Measurements from ENCODE around the gene TXN2. TPM values are rescaled to one million over a fixed set of nuclear protein-coding genes. Genes with fewer than 3 reads are reported as not detected.

TXN2 gene
- total RNA-seq, 1 donor, result 17.4 TPM

GRCh38 chr22:36512991-36513390 is 31.6 kb upstream of the TXN2 start:
- TF ChIP-seq CTCF (IDR thresholded peaks at IDR 0.05; ENCODE audit: extremely low read depth, low read depth, low read length), result no peak
- Histone ChIP-seq H3K36me3 (ENCODE audit: insufficient read depth, low read length) (peaks cover 77% of the 10 kb centered on the region), H3K9me3 (ENCODE audit: low read depth, low read length) (no peaks in the 10 kb centered on the region), H3K27me3 (ENCODE audit: insufficient read depth, low read length) (no peaks in the 10 kb centered on the region), H3K27ac (ENCODE audit: low read depth, low read length) (no peak overlapping the region), H3K79me2 (ENCODE audit: insufficient read depth, low read length) (peaks cover 4% of the 10 kb centered on the region), H3K4me1 (ENCODE audit: insufficient read depth, low read length) (no peaks in the 10 kb centered on the region), H2AFZ (ENCODE audit: low read length) (no peak overlapping the region), H3K4me3 (ENCODE audit: insufficient read depth, low read length) (no peak overlapping the region), H4K20me1 (ENCODE audit: insufficient read depth, low read length) (peaks cover 15% of the 10 kb centered on the region), H3K4me2 (ENCODE audit: insufficient read depth, low read length) (no peak overlapping the region)
- no peak for DNase-seq (ENCODE audit: insufficient read length, low spot score, missing footprints)

GRCh38 chr22:36512333-36512732 is 30.9 kb upstream of the TXN2 start:
- Histone ChIP-seq H3K27me3 (ENCODE audit: insufficient read depth, low read length) (no peaks in the 10 kb centered on the region), H2AFZ (ENCODE audit: low read length) (no peak overlapping the region), H3K9me3 (ENCODE audit: low read depth, low read length) (no peaks in the 10 kb centered on the region), H3K4me2 (ENCODE audit: insufficient read depth, low read length) (no peak overlapping the region), H3K4me3 (ENCODE audit: insufficient read depth, low read length) (no peak overlapping the region), H3K79me2 (ENCODE audit: insufficient read depth, low read length) (peaks cover 4% of the 10 kb centered on the region), H4K20me1 (ENCODE audit: insufficient read depth, low read length) (peaks cover 15% of the 10 kb centered on the region), H3K4me1 (ENCODE audit: insufficient read depth, low read length) (peaks cover 3% of the 10 kb centered on the region), H3K36me3 (ENCODE audit: insufficient read depth, low read length) (peaks cover 70% of the 10 kb centered on the region), H3K27ac (ENCODE audit: low read depth, low read length) (no peak overlapping the region)
- no peak for TF ChIP-seq CTCF (IDR thresholded peaks at IDR 0.05; ENCODE audit: extremely low read depth, low read depth, low read length)
- no peak for DNase-seq (ENCODE audit: insufficient read length, low spot score, missing footprints)

- no peak overlapping the region for H2AFZ ChIP-seq (ENCODE audit: low read length)
- H3K9me3 ChIP-seq (ENCODE audit: low read depth, low read length), result no peaks in the 10 kb centered on the region
- no peak overlapping the region for H3K4me3 ChIP-seq (ENCODE audit: insufficient read depth, low read length)
- H3K79me2 ChIP-seq (ENCODE audit: insufficient read depth, low read length), result no peaks in the 10 kb centered on the region
- no peak overlapping the region for H3K4me2 ChIP-seq (ENCODE audit: insufficient read depth, low read length)
- TF ChIP-seq CTCF (IDR thresholded peaks at IDR 0.05; ENCODE audit: extremely low read depth, low read depth, low read length), result peak; percentile 71
- no peaks in the 10 kb centered on the region for H3K27me3 ChIP-seq (ENCODE audit: insufficient read depth, low read length)
- DNase-seq (ENCODE audit: insufficient read length, low spot score, missing footprints), result peak; percentile 90
- peaks cover 15% of the 10 kb centered on the region for H4K20me1 ChIP-seq (ENCODE audit: insufficient read depth, low read length)
- H3K4me1 ChIP-seq (ENCODE audit: insufficient read depth, low read length), result peaks cover 6% of the 10 kb centered on the region
- no peak overlapping the region for H3K27ac ChIP-seq (ENCODE audit: low read depth, low read length)
- peaks cover 59% of the 10 kb centered on the region for H3K36me3 ChIP-seq (ENCODE audit: insufficient read depth, low read length)
Observed at GRCh38 chr22:36510966-36511881, 29.8 kb upstream of the TXN2 start.

- no peak overlapping the region for H3K4me3 ChIP-seq (ENCODE audit: insufficient read depth, low read length)
- no peak for TF ChIP-seq CTCF (IDR thresholded peaks at IDR 0.05; ENCODE audit: extremely low read depth, low read depth, low read length)
- no peak overlapping the region for H3K27ac ChIP-seq (ENCODE audit: low read depth, low read length)
- H3K4me1 ChIP-seq (ENCODE audit: insufficient read depth, low read length), result peaks cover 6% of the 10 kb centered on the region
- H3K36me3 ChIP-seq (ENCODE audit: insufficient read depth, low read length), result peaks cover 52% of the 10 kb centered on the region
- H4K20me1 ChIP-seq (ENCODE audit: insufficient read depth, low read length), result peaks cover 15% of the 10 kb centered on the region
- no peak overlapping the region for H3K4me2 ChIP-seq (ENCODE audit: insufficient read depth, low read length)
- no peak overlapping the region for H2AFZ ChIP-seq (ENCODE audit: low read length)
- H3K79me2 ChIP-seq (ENCODE audit: insufficient read depth, low read length), result peaks cover 3% of the 10 kb centered on the region
- H3K27me3 ChIP-seq (ENCODE audit: insufficient read depth, low read length), result no peaks in the 10 kb centered on the region
- no peaks in the 10 kb centered on the region for H3K9me3 ChIP-seq (ENCODE audit: low read depth, low read length)
- DNase-seq (ENCODE audit: insufficient read length, low spot score, missing footprints), result no peak
Observed at GRCh38 chr22:36510384-36510783, 28.9 kb upstream of the TXN2 start.

All from osteoblast (primary cell).